Prostate gland (tissue), 2 donors: Measurements from ENCODE around the gene JAGN1. TPM values are rescaled to one million over a fixed set of nuclear protein-coding genes. Genes with fewer than 3 reads are reported as not detected.

ENCODE experiments used
- DNase-seq: peaks from one replicate; pipeline ENCODE4 v3.0.0-alpha.2; 2019; ENCODE audit warnings: low spot score
- H3K27ac ChIP-seq, 2 donors: fragments of 200-600 bp; sonication (generic); 2 replicates each; pipeline ENCODE4 v1.5.1; 2017 to 2019
- H3K27me3 ChIP-seq: fragments of 200-600 bp; sonication (generic); replicated peaks from 2 replicates; pipeline ENCODE4 v1.5.1; 2019; ENCODE audit not compliant: insufficient read depth
- H3K36me3 ChIP-seq, 2 donors: fragments of 200-600 bp; sonication (generic); 1 replicate in 1 of 2; 2 replicates in 1 of 2; pipeline versions ENCODE4 v1.5.1 to v1.8.1; 2017 to 2019
- H3K4me1 ChIP-seq: fragments of 200-600 bp; sonication (generic); replicated peaks from 2 replicates; pipeline ENCODE4 v1.5.1; 2019
- H3K4me3 ChIP-seq, 2 donors: fragments of 200-600 bp; sonication (generic); 2 replicates each; pipeline ENCODE4 v1.5.1; 2017 to 2019
- H3K9me3 ChIP-seq: fragments of 200-600 bp; sonication (generic); 2 replicates; pipeline ENCODE4 v1.5.1; 2017
- POLR2A ChIP-seq: fragments of 450-650 bp; IDR thresholded peaks from one replicate; pipeline ENCODE4 v1.6.1; 2016; ENCODE audit warnings: antibody characterized with exemption, mild to moderate bottlenecking
- POLR2AphosphoS5 ChIP-seq: sonication (generic); formaldehyde crosslinking; IDR thresholded peaks from one replicate; pipeline ENCODE4 v1.6.1; 2017; ENCODE audit warnings: antibody characterized with exemption
- WGBS: methylation state at CpG from one replicate; pipeline ENCODE4 v1.1.5; 2018; 5-methylcytosine and 5-hydroxymethylcytosine counted together
- intact Hi-C: fragments of 100-400 bp; cut with DNase I; formaldehyde crosslinking; loops from one replicate; pipeline ENCODE4 v1.14.2; 2022
- total RNA-seq, 2 donors: library from RNA; depleted of rRNA; stranded (reverse); fragments of >200 nt; gene quantifications; one replicate each; pipeline ENCODE4 v1.1.0, GENCODE V29; 2016
- TF ChIP-seq, protein P1 (sequence below), 4 experiments: fragments of 200-600 bp in 2 of 4; fragments of 450-650 bp in 2 of 4; sonication (generic) in 2 of 4; IDR thresholded peaks; 1 replicate in 3 of 4; 2 replicates in 1 of 4; pipeline ENCODE4 v1.5.1; 2016 to 2019; ENCODE audit warnings: antibody characterized with exemption in 4 of 4, mild to moderate bottlenecking in 2 of 4, moderate library complexity in 2 of 4

The JAGN1 gene
- 10 to 100 TPM; 37.0 to 61.5 TPM for total RNA-seq

DNA sequence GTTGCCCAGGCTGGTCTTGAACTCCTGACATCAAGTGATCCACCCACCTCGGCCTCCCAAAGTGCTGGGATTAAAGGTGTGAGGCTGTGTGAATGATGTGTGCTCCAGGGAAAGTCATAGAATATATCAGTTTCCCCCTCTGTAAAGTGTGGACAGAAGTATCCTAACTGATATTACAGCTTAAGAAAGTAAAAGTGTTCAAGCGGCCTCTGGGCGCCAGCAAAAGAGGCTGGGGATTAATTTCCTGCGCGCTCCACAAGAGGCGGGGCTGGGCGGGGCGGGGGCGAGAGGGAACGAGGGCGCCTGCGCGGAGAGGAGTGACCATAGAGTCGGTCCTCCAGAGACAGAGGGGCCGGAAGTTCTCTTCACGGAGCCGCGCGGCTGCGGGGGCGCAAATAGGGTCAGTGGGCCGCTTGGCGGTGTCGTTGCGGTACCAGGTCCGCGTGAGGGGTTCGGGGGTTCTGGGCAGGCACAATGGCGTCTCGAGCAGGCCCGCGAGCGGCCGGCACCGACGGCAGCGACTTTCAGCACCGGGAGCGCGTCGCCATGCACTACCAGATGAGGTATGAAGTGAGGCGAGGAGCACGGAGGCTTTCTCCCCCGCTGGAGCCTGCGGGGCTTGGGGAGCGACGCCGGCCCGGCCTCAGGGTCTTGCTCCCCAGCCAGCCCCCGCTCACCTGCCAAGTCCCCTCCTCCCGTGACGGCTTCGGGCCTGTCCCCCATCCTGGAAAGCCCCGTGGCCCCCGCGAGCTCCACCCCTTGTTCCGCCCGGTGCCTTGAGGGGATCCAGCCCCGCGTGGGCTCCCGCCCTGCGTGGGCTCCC lies at the start of gene JAGN1:
JAGN1 (plus strand) TSS at position 362 of the 823 bp plus-strand sequence; CDS start at position 475, 113 bp downstream.
- H3K4me3 ChIP-seq = peak within 1 kb of the TSS; percentile 92
- H3K4me1 ChIP-seq = no peaks in the 10 kb centered on the region
- peak; percentile 87 for TF ChIP-seq POLR2AphosphoS5
- peak; percentile 89 for TF ChIP-seq POLR2A
- TF ChIP-seq, protein P1, sequence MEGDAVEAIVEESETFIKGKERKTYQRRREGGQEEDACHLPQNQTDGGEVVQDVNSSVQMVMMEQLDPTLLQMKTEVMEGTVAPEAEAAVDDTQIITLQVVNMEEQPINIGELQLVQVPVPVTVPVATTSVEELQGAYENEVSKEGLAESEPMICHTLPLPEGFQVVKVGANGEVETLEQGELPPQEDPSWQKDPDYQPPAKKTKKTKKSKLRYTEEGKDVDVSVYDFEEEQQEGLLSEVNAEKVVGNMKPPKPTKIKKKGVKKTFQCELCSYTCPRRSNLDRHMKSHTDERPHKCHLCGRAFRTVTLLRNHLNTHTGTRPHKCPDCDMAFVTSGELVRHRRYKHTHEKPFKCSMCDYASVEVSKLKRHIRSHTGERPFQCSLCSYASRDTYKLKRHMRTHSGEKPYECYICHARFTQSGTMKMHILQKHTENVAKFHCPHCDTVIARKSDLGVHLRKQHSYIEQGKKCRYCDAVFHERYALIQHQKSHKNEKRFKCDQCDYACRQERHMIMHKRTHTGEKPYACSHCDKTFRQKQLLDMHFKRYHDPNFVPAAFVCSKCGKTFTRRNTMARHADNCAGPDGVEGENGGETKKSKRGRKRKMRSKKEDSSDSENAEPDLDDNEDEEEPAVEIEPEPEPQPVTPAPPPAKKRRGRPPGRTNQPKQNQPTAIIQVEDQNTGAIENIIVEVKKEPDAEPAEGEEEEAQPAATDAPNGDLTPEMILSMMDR (IDR thresholded peaks at IDR 0.05) = peak in 1 of 4 experiments; percentile 14
- no peaks in the 10 kb centered on the region for H3K27me3 ChIP-seq
- peak within 1 kb of the TSS; percentile 94 to 95 for H3K27ac ChIP-seq
- WGBS = under 1% methylated on average over 55 of the region's 62 CpGs
- intact Hi-C loops = loop anchor here (2.0 kb wide), 1 partner anchor 24 kb away; no protein-coding TSS in a partner anchor
- H3K36me3 ChIP-seq = peaks cover 0 to 9% of the 10 kb centered on the region in 2 donors
- no peaks in the 10 kb centered on the region for H3K9me3 ChIP-seq
- DNase-seq = peak; percentile 84

DNA sequence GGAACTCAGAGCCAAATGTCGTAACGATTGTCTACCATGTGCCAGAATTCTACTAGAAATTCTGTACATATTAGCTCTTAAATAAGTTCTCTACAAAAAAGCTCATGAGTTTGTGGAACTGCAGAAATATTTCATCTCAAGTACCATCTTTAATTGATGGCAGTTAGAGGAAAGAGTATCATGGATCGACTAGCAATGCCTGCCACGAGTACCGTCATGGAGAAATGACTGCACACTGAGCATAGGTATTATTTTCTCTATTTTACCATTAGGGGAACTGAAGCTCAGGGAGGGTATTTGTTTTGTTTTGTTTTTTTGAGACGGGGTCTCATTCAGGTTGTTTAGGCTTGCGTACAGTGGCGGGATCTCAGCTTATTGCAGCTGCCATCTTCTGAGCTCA lies 49.4 kb upstream of the JAGN1 start:
- H3K9me3 ChIP-seq = no peaks in the 10 kb centered on the region
- H3K27ac ChIP-seq = no peak overlapping the region
- no peak for DNase-seq
- no peaks in the 10 kb centered on the region for H3K36me3 ChIP-seq
- intact Hi-C loops = loop anchor here (5.0 kb wide), 2 partner anchors 91 to 109 kb away; partner anchors contain the start of genes BRPF1 and CRELD1
- WGBS = 82% methylated on average over 8 of the region's 8 CpGs
- TF ChIP-seq POLR2AphosphoS5 (no peak), POLR2A (no peak)
- TF ChIP-seq, protein P1 (IDR thresholded peaks at IDR 0.05) = no peak
- no peaks in the 10 kb centered on the region for H3K4me1 ChIP-seq
- H3K4me3 ChIP-seq = no peak overlapping the region
- no peaks in the 10 kb centered on the region for H3K27me3 ChIP-seq

DNA sequence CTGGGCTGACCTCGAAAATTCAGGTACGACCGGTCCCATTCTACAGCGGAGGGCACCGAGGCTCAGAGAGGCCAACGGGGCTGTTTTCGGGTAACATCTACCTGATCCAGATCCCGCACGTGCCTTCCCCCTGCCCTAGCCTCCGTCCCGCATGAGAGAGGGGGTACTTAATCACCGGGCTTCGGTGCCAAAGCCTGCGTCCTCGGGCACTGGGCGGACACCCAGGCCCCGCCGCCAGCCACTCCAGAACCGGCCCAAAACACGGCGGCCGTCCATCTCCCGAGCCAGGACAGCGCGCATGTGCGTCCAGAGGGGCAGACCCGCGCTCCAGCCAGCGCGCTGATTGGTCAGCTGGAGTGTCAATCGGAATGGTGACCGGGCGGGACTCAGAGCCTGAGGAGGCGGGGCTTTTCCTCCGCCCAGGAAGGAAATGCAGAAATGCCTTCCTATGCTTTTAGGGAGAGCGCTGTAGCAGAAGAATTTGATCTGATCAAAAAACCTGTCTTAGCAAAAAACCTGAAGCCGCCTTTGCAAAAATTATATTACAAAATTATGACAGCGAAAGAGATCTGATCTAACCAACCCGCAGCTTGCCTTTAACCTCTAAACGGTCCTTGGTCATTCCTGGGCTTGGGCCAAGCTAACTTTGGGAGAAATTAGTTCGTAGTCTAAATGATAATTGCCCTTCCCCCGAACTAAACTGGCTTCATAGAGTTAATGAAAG lies 46.5 kb upstream of the JAGN1 start, which contains the start of gene RPUSD3:
RPUSD3 (minus strand) TSS at position 294 of the 724 bp plus-strand sequence; CDS start at position 276, 18 bp downstream.
- DNase-seq = peak; percentile 98
- intact Hi-C loops = loop anchor here (2.0 to 5.0 kb wide), 3 partner anchors 73 to 112 kb away; partner anchors contain the start of genes BRPF1, CRELD1 and IL17RC
- no peaks in the 10 kb centered on the region for H3K4me1 ChIP-seq
- H3K36me3 ChIP-seq = no peaks in the 10 kb centered on the region
- peak within 1 kb of the TSS; percentile 83 to 85 for H3K27ac ChIP-seq
- WGBS = 0% methylated on average over 29 of the region's 42 CpGs
- no peaks in the 10 kb centered on the region for H3K27me3 ChIP-seq
- TF ChIP-seq, protein P1 (IDR thresholded peaks at IDR 0.05) = peak in 1 of 4 experiments; percentile 3
- peak; percentile 83 for TF ChIP-seq POLR2A
- TF ChIP-seq POLR2AphosphoS5 = peak; percentile 97
- H3K9me3 ChIP-seq = no peaks in the 10 kb centered on the region
- peak within 1 kb of the TSS; percentile 52 to 59 for H3K4me3 ChIP-seq

DNA sequence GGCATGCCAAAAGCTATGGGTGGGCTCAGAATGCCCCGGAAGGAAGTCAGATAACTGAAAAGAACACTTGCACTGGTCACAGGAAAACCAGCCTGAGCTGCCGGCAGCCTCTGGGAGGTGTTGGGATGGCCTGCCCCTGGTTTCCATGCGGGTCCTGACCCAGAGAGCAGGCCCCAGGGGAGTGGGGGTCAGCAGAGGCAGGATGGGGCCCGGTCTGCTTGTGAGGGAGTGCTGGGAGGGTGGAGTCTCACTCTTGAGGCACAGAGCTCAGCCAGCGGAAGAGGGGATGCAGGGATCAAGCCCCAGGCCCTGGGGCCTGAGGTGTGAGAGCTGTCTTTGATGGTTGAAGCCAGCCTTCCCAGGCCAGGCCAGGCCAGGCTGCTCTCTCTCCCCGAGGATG lies 44.2 kb upstream of the JAGN1 start:
- H3K4me3 ChIP-seq = no peak overlapping the region
- intact Hi-C loops = no loop called here
- WGBS = 69% methylated on average over 5 of the region's 6 CpGs

More for the DNA sequence above, 44.2 kb upstream of the JAGN1 start:
- TF ChIP-seq POLR2A (no peak), POLR2AphosphoS5 (no peak)
- TF ChIP-seq, protein P1 (IDR thresholded peaks at IDR 0.05) = no peak
- no peaks in the 10 kb centered on the region for H3K27me3 ChIP-seq
- no peaks in the 10 kb centered on the region for H3K4me1 ChIP-seq
- no peaks in the 10 kb centered on the region for H3K36me3 ChIP-seq
- no peaks in the 10 kb centered on the region for H3K9me3 ChIP-seq
- no peak for DNase-seq
- no peak overlapping the region for H3K27ac ChIP-seq
